ENCODE data around the gene TH.

Gene TH

DNA sequence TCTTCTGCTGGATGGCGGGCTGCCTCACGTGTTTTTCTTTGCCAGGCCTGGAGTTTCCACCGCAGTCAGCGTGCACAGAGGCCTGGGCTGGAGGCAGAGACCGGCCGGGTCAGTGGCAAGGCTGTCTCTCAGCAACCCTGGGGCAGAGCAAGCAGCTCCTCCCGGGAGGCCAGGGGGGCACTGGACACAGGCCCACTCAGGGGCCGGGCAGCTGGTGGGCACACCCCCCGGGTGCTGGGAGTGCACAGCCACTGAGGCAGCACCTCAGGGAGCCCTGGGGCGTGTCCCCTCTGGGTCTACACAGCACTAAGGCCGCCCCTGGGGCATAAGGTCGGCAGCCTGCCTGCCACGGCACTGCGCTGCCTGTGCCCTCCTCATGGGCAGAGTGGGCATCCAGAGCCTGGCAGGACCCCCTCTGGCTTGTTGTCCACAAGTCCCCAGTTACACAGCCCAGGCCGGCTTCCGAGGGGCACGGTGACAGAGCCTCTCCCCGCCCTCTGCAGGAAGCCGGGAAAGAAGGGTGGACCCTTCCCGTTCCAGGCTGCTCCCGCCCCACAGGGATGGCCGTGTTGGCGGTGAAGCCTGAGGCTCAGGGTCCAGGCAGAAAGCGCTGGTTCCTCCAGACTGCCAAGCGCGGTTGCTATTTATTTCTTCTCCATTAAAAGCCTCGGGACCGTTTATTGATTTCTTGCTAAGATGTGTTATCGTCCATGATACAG is 18.5 kb upstream of the TH start:
- Histone ChIP-seq H3K4me2 (no peak overlapping the region), H3K36me3 (ENCODE audit: insufficient read depth) (no peaks in the 10 kb centered on the region)

DNA sequence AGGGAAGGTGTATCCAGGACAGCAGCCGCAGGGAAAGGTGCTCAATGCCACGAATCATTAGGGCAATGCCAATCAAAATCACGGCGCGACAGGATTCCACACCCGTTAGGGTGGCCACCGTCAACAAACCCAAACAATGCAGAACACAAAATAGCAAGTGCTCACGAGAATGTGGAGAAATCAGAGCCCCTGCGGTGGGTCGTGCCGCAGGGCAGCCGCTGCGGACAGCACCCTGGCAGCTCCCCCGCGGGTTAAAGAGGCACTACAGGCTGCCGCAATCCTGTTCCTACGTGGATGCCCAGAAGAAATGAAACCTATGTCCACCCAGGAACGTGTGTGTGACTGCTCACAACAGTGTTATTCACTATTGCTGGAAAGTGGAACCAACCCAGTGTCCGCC is 17.1 kb upstream of the TH start:
- H3K4me3 ChIP-seq (IDR thresholded peaks at IDR 0.05; ENCODE audit: insufficient read depth, low read depth, low read length), result no peak overlapping the region
- no peaks in the 10 kb centered on the region for H3K4me1 ChIP-seq (ENCODE audit: low read depth, poor library complexity, severe bottlenecking)
- TF ChIP-seq, protein P1, sequence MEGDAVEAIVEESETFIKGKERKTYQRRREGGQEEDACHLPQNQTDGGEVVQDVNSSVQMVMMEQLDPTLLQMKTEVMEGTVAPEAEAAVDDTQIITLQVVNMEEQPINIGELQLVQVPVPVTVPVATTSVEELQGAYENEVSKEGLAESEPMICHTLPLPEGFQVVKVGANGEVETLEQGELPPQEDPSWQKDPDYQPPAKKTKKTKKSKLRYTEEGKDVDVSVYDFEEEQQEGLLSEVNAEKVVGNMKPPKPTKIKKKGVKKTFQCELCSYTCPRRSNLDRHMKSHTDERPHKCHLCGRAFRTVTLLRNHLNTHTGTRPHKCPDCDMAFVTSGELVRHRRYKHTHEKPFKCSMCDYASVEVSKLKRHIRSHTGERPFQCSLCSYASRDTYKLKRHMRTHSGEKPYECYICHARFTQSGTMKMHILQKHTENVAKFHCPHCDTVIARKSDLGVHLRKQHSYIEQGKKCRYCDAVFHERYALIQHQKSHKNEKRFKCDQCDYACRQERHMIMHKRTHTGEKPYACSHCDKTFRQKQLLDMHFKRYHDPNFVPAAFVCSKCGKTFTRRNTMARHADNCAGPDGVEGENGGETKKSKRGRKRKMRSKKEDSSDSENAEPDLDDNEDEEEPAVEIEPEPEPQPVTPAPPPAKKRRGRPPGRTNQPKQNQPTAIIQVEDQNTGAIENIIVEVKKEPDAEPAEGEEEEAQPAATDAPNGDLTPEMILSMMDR (conservative IDR thresholded peaks at IDR 0.05; ENCODE audit: low read depth, low read length), result no peak
- H3K36me3 ChIP-seq (ENCODE audit: insufficient read depth), result no peaks in the 10 kb centered on the region
- H4K20me1 ChIP-seq (ENCODE audit: insufficient read depth), result no peaks in the 10 kb centered on the region
- no peak overlapping the region for H3K27ac ChIP-seq
- no peak overlapping the region for H3K9ac ChIP-seq
- H3K27me3 ChIP-seq (ENCODE audit: insufficient read depth, low read depth), result peaks cover 79% of the 10 kb centered on the region
- no peaks in the 10 kb centered on the region for H3K79me2 ChIP-seq (ENCODE audit: insufficient read depth, low read depth)
- no peak overlapping the region for H3K4me2 ChIP-seq
- H2AFZ ChIP-seq (ENCODE audit: low read depth), result no peak overlapping the region

More for the DNA sequence above, 18.5 kb upstream of the TH start:
- Histone ChIP-seq H4K20me1 (ENCODE audit: insufficient read depth) (no peaks in the 10 kb centered on the region), H3K4me1 (ENCODE audit: low read depth, poor library complexity, severe bottlenecking) (no peaks in the 10 kb centered on the region), H2AFZ (ENCODE audit: low read depth) (no peak overlapping the region), H3K9ac (no peak overlapping the region), H3K79me2 (ENCODE audit: insufficient read depth, low read depth) (no peaks in the 10 kb centered on the region), H3K27ac (no peak overlapping the region), H3K4me3 (IDR thresholded peaks at IDR 0.05; ENCODE audit: insufficient read depth, low read depth, low read length) (no peak overlapping the region), H3K27me3 (ENCODE audit: insufficient read depth, low read depth) (peaks cover 69% of the 10 kb centered on the region)
- TF ChIP-seq, protein P1 (conservative IDR thresholded peaks at IDR 0.05; ENCODE audit: low read depth, low read length), result no peak

DNA sequence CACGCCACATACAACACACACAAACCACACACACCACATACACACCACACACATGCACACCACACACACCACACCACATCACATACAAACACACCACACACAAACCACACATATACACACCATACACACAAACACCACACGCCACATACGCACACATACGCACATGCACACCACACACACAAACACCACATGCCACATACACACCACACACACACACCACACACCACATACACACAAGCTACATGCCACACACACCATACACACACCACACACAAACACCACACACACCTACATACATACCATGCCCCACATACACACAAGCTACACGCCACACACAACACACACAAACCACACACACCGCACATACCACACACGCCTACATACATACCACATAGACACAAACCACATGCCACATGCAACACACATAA is 15.7 kb upstream of the TH start:
- Histone ChIP-seq H3K36me3 (ENCODE audit: insufficient read depth) (no peaks in the 10 kb centered on the region), H4K20me1 (ENCODE audit: insufficient read depth) (no peaks in the 10 kb centered on the region), H3K27ac (no peak overlapping the region), H3K79me2 (ENCODE audit: insufficient read depth, low read depth) (no peaks in the 10 kb centered on the region), H2AFZ (ENCODE audit: low read depth) (no peak overlapping the region), H3K4me2 (no peak overlapping the region), H3K4me1 (ENCODE audit: low read depth, poor library complexity, severe bottlenecking) (no peaks in the 10 kb centered on the region), H3K9ac (no peak overlapping the region), H3K4me3 (IDR thresholded peaks at IDR 0.05; ENCODE audit: insufficient read depth, low read depth, low read length) (no peak overlapping the region), H3K27me3 (ENCODE audit: insufficient read depth, low read depth) (peaks cover 80% of the 10 kb centered on the region)
- TF ChIP-seq, protein P1 (conservative IDR thresholded peaks at IDR 0.05; ENCODE audit: low read depth, low read length), result no peak

DNA sequence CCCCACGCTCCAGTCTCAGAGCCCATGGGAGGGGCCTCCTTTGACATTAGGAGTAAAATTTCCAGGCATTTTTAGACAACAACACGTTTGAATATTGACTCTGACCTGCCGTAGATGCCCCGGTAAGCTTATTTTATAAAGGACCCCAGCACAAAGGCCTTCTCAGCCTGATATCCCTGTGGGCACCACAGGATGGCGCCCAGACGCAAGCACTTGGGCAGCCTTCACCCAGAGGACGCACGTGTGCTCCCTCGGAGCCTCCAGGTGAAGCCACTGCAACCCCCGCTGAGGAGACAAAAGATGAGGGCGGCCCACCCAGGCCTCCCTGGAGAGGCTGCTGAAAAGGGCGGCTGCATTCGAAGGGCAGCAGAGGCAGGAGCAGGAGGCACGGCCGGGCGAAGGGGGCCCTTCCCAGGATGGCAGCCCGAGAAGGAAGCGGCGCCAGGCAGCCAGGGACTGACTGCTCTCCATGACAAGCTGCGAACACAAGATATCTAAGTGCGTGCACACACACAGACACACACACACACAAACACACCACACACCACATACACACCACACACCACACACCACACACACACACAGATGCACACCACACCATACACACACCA is 15.2 kb upstream of the TH start:
- TF ChIP-seq, protein P1 (conservative IDR thresholded peaks at IDR 0.05; ENCODE audit: low read depth, low read length), result peak; percentile 39; the same call in 1 of the 2 replicates
- Histone ChIP-seq H3K4me3 (IDR thresholded peaks at IDR 0.05; ENCODE audit: insufficient read depth, low read depth, low read length) (no peak overlapping the region), H3K9ac (no peak overlapping the region), H3K36me3 (ENCODE audit: insufficient read depth) (no peaks in the 10 kb centered on the region), H2AFZ (ENCODE audit: low read depth) (no peak overlapping the region), H4K20me1 (ENCODE audit: insufficient read depth) (no peaks in the 10 kb centered on the region), H3K27ac (no peak overlapping the region), H3K79me2 (ENCODE audit: insufficient read depth, low read depth) (no peaks in the 10 kb centered on the region), H3K4me1 (ENCODE audit: low read depth, poor library complexity, severe bottlenecking) (no peaks in the 10 kb centered on the region), H3K4me2 (no peak overlapping the region), H3K27me3 (ENCODE audit: insufficient read depth, low read depth) (peaks cover 80% of the 10 kb centered on the region)

All from KMS-11 (cell line).